ENCODE results near the gene HEY2. TPM values are rescaled to one million over a fixed set of nuclear protein-coding genes. Genes with fewer than 3 reads are reported as not detected.

Gene HEY2
- total RNA-seq, 1 donor from 2014 or later: not detected

GRCh38 chr6:125743604-125744003, 5.8 kb upstream of the HEY2 start:
- intact Hi-C loops (cut with micrococcal nuclease): loop anchor here (10.0 kb wide), 1 partner anchor 601 kb away; the partner anchor contains the start of gene CENPW

- intact Hi-C loops (cut with micrococcal nuclease): loop anchor here (5.0 to 10.0 kb wide), 2 partner anchors 593 to 599 kb away; partner anchors contain the start of genes CENPW and TPD52L1
Measured at GRCh38 chr6:125745281-125746018, 4.0 kb upstream of the HEY2 start.

- intact Hi-C loops (cut with micrococcal nuclease): loop anchor here (5.0 to 10.0 kb wide), 2 partner anchors 594 to 599 kb away; partner anchors contain the start of genes CENPW and TPD52L1
Measured at GRCh38 chr6:125746019-125746414, 3.4 kb upstream of the HEY2 start.

- intact Hi-C loops (cut with micrococcal nuclease): loop anchor here (5.0 to 10.0 kb wide), 2 partner anchors 595 to 598 kb away; partner anchors contain the start of genes CENPW and TPD52L1
Measured at GRCh38 chr6:125746731-125747588, 2.5 kb upstream of the HEY2 start.

GRCh38 chr6:125747589-125748405, 1.6 kb upstream of the HEY2 start:
- intact Hi-C loops (cut with micrococcal nuclease): loop anchor here (1.0 to 10.0 kb wide), 5 partner anchors 43 to 597 kb away; partner anchors contain the start of genes CENPW, HINT3, NCOA7 and TPD52L1

- intact Hi-C loops (cut with micrococcal nuclease): loop anchor here (1.0 to 10.0 kb wide), 6 partner anchors 32 to 596 kb away; partner anchors contain the start of genes CENPW, HINT3, NCOA7 and TPD52L1
Measured at GRCh38 chr6:125748406-125749172, 843 bp upstream of the HEY2 start.

GRCh38 chr6:125749865-125750691, 646 bp downstream of the HEY2 start:
- intact Hi-C loops (cut with micrococcal nuclease): loop anchor here (1.0 to 10.0 kb wide), 7 partner anchors 30 to 598 kb away; partner anchors contain the start of genes CENPW, NCOA7 and TPD52L1

GRCh38 chr6:125750692-125751333, 1.4 kb downstream of the HEY2 start:
- intact Hi-C loops (cut with micrococcal nuclease): loop anchor here (10.0 kb wide), 2 partner anchors 236 to 556 kb away; no protein-coding TSS in a partner anchor

GRCh38 chr6:125751334-125751916, 2.0 kb downstream of the HEY2 start:
- intact Hi-C loops (cut with micrococcal nuclease): loop anchor here (10.0 kb wide), 2 partner anchors 237 to 557 kb away; no protein-coding TSS in a partner anchor

GRCh38 chr6:125752773-125753172, 3.3 kb downstream of the HEY2 start:
- intact Hi-C loops (cut with micrococcal nuclease): loop anchor here (1.0 to 10.0 kb wide), 3 partner anchors 238 to 558 kb away; no protein-coding TSS in a partner anchor

GRCh38 chr6:125753218-125753936, 3.9 kb downstream of the HEY2 start:
- intact Hi-C loops (cut with micrococcal nuclease): loop anchor here (1.0 to 10.0 kb wide), 3 partner anchors 239 to 559 kb away; no protein-coding TSS in a partner anchor

GRCh38 chr6:125753937-125754259, 4.5 kb downstream of the HEY2 start:
- intact Hi-C loops (cut with micrococcal nuclease): loop anchor here (1.0 to 10.0 kb wide), 3 partner anchors 239 to 559 kb away; no protein-coding TSS in a partner anchor

GRCh38 chr6:125754566-125754965, 5.1 kb downstream of the HEY2 start:
- intact Hi-C loops (cut with micrococcal nuclease): loop anchor here (10.0 kb wide), 2 partner anchors 240 to 560 kb away; no protein-coding TSS in a partner anchor

- intact Hi-C loops (cut with micrococcal nuclease): loop anchor here (10.0 kb wide), 2 partner anchors 245 to 565 kb away; no protein-coding TSS in a partner anchor
Measured at GRCh38 chr6:125759184-125759902, 9.9 kb downstream of the HEY2 start.

GRCh38 chr6:125759959-125760457, 10.6 kb downstream of the HEY2 start:
- intact Hi-C loops (cut with micrococcal nuclease): loop anchor here (10.0 kb wide), 2 partner anchors 245 to 565 kb away; no protein-coding TSS in a partner anchor

- intact Hi-C loops (cut with micrococcal nuclease): no loop called here
Measured at GRCh38 chr6:125764121-125764671, 14.8 kb downstream of the HEY2 start.

Data from T-helper 2 cell treated with Interferon-gamma antibody and Interleukin-4, amounts not matched to agents 100 ng/mL and 5 ng/mL, for 36 hours (primary cell).